Kasumi-1 (cell line): ENCODE results near the gene NSUN5.
"Not testable (repeated sequence)": the region's sequence is repeated elsewhere in the genome, so short reads cannot be mapped to it uniquely, and the experiment has no call there.

Source experiments
- DNase-seq, 2 experiments: peaks; one replicate each; lab custom pipeline; 2025; lab: John Stamatoyannopoulos, UW

Gene NSUN5

DNA sequence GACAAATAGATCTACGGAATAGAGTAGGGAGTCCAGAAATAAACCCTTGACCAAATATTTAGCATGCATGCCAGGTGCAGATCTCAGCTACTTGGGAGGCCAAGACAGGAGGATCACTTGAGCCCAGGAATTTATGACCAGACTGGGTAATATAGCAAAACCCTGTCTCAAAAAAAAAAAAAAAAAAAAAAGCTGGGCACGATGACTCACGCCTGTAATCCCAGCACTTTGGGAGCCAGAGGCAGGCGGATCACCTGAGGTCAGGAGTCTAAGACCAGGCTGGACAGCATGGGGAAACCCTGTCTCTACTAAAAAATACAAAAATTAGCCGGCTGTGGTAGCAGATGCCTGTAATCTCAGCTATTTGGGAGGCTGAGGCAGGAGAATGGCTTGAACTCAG lies 31.4 kb downstream of the NSUN5 start:
- DNase-seq, result not testable (repeated sequence)

GRCh38 chr7:73267813-73268212 lies 40.8 kb downstream of the NSUN5 start:
- DNase-seq, result not testable (repeated sequence)

- DNase-seq, result not testable (repeated sequence)
Observed at GRCh38 chr7:73266719-73267368, 41.8 kb downstream of the NSUN5 start.

DNA sequence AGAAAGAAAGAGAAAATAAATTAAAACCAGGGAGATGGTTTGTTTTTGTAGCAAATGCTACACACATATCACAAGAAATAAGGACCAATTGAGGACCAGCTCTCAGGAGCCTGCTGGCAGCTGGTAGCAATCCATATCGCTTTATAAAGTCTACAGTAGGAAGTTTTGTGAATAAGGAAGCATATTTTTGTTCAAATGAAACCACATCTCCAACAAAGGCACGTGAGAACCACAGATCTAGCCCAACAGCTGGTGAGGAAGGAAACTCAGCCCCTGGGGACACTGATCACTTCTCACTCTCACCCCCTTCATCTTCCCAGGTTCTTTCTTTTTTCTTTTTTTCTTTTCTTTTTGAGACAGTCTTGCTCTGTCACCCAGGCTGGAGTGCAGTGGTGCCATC lies 46.2 kb downstream of the NSUN5 start:
- not testable (repeated sequence) for DNase-seq
